ENCODE results near the gene PLCH1. TPM values are rescaled to one million over a fixed set of nuclear protein-coding genes. Genes with fewer than 3 reads are reported as not detected.

PLCH1 gene
- polyA plus RNA-seq, 1 experiment, result 0.04 TPM

DNA sequence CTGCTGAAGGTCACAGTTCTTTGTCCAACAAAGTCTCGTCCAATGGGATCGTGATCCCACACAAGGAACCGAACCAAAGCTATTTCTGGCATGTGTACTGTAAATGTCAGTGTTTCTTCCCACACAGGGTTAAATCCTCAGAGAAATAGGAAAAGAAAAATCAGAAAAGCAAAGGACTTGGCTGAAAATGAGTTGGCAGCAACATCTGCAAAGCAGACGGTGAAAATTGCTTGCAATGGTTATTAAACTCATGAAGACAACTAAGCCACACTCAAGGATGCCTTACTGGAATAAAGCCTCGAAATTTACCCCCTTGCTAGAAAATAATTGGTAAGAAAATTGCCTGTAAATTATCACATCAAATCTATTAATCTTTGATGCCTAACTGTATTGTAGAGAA lies 256.2 kb downstream of the PLCH1 start:
- Histone ChIP-seq H3K4me3 (ENCODE audit: low read depth, low read length) (no peak overlapping the region), H3K9me3 (ENCODE audit: control insufficient read depth, insufficient read depth, low read length) (no peaks in the 10 kb centered on the region), H3K27ac (ENCODE audit: low read depth, low read length) (no peak overlapping the region), H3K27me3 (ENCODE audit: control insufficient read depth, insufficient read depth, low read length) (no peaks in the 10 kb centered on the region)
- POLR2A ChIA-PET, result no interaction called here
- DNase-seq (ENCODE audit: low read depth, low spot score), result no peak
- TF ChIP-seq, protein P1, sequence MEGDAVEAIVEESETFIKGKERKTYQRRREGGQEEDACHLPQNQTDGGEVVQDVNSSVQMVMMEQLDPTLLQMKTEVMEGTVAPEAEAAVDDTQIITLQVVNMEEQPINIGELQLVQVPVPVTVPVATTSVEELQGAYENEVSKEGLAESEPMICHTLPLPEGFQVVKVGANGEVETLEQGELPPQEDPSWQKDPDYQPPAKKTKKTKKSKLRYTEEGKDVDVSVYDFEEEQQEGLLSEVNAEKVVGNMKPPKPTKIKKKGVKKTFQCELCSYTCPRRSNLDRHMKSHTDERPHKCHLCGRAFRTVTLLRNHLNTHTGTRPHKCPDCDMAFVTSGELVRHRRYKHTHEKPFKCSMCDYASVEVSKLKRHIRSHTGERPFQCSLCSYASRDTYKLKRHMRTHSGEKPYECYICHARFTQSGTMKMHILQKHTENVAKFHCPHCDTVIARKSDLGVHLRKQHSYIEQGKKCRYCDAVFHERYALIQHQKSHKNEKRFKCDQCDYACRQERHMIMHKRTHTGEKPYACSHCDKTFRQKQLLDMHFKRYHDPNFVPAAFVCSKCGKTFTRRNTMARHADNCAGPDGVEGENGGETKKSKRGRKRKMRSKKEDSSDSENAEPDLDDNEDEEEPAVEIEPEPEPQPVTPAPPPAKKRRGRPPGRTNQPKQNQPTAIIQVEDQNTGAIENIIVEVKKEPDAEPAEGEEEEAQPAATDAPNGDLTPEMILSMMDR (IDR thresholded peaks at IDR 0.05; ENCODE audit: low read depth, low read length), result no peak
- CTCF ChIA-PET, result interaction anchor here (0.5 kb wide), 1 partner anchor 106 kb away, joined by 3 read pairs; no protein-coding TSS in a partner anchor

DNA sequence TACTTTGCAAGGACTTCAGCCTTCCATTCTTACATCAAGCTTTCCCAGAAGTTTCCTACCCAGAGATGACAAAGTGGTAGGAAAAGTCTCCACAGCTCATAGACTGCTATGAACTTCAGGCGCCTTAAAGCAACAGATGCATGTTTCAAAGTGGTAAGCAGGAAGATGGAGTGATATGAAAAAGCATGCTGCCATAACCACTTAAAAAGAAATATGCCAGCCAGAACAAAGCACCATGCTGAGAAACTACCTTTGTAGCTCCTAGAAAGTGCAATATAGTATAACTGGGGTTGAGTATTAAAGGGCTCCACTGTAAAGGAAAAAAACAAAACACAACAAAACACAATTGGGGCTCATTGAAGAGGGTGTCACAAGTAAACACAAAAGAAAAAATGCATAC lies 259.0 kb downstream of the PLCH1 start:
- TF ChIP-seq, protein P1 (IDR thresholded peaks at IDR 0.05; ENCODE audit: low read depth, low read length), result no peak
- H3K9me3 ChIP-seq (ENCODE audit: control insufficient read depth, insufficient read depth, low read length), result no peaks in the 10 kb centered on the region
- H3K4me3 ChIP-seq (ENCODE audit: low read depth, low read length), result no peak overlapping the region
- H3K27ac ChIP-seq (ENCODE audit: low read depth, low read length), result no peak overlapping the region
- no peak for DNase-seq (ENCODE audit: low read depth, low spot score)
- CTCF ChIA-PET, result no interaction called here
- no peaks in the 10 kb centered on the region for H3K27me3 ChIP-seq (ENCODE audit: control insufficient read depth, insufficient read depth, low read length)
- POLR2A ChIA-PET, result no interaction called here

DNA sequence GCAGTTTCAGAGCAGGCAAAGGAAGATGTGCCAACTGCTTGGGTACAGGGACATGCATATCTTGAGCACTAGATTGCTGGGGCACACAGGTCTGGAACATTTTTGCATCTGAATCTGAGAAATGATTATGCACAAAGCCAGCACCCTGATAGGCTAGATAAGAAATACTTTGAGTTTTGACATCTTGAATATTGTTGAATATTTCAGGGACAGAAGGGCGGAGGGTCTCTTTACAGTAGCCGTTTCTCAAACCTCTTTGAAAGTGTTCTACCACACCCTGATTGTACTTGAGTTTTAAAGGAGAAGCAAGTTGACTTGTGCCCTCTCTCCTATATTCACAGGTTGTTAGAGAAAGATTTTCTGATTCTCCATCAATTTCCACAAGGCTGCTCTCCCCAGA lies 263.3 kb downstream of the PLCH1 start:
- no peaks in the 10 kb centered on the region for H3K27me3 ChIP-seq (ENCODE audit: control insufficient read depth, insufficient read depth, low read length)
- no peak overlapping the region for H3K4me3 ChIP-seq (ENCODE audit: low read depth, low read length)
- H3K27ac ChIP-seq (ENCODE audit: low read depth, low read length), result no peak overlapping the region
- DNase-seq (ENCODE audit: low read depth, low spot score), result no peak
- no peaks in the 10 kb centered on the region for H3K9me3 ChIP-seq (ENCODE audit: control insufficient read depth, insufficient read depth, low read length)
- ChIA-PET CTCF (no interaction called here), POLR2A (no interaction called here)
- TF ChIP-seq, protein P1 (IDR thresholded peaks at IDR 0.05; ENCODE audit: low read depth, low read length), result no peak

DNA sequence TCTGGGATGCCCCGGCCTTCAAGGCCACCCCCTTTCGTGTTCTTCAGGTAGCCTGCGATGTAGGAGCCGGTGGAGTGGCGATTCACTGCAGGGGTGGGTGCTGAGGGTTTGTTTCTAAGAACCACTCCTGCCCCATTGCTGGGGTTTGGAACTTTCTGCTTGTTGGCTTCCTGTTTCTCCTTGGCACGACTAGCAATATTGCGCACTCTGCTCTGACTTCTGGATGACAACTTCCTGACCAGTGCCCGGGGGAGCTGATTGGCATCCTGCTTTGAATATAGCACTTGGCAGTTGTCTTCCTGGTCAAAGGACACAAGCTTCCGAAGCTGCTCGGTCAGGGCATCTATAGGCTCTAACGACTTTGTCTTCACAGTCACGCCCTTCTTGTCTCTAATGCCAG lies 263.8 kb downstream of the PLCH1 start:
- POLR2A ChIA-PET, result no interaction called here
- TF ChIP-seq, protein P1 (IDR thresholded peaks at IDR 0.05; ENCODE audit: low read depth, low read length), result no peak
- CTCF ChIA-PET, result no interaction called here

DNA sequence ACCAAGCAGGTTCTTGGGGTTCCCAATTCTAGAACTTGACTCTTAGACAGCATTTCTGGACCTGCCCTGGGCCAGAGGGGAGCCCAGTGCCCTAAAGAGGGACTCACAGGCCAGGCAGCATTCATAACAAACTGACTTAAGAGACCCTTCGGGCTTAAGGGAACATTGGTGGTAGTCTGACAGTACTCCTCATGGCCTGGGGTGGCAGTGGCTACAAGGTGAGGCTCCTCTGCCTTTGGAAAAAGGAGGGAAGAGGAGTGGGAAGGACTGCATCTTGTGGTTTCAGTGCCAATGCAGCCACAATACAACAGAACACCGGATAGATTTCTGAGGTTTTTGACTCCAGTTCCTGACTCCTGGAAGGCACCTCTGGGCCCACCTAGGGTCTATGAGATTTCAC lies 279.2 kb downstream of the PLCH1 start:
- Histone ChIP-seq H3K27me3 (ENCODE audit: control insufficient read depth, insufficient read depth, low read length) (no peaks in the 10 kb centered on the region), H3K9me3 (ENCODE audit: control insufficient read depth, insufficient read depth, low read length) (peaks cover 9% of the 10 kb centered on the region), H3K4me3 (ENCODE audit: low read depth, low read length) (no peak overlapping the region), H3K27ac (ENCODE audit: low read depth, low read length) (no peak overlapping the region)
- TF ChIP-seq, protein P1 (IDR thresholded peaks at IDR 0.05; ENCODE audit: low read depth, low read length), result no peak
- CTCF ChIA-PET, result no interaction called here
- POLR2A ChIA-PET, result no interaction called here
- DNase-seq (ENCODE audit: low read depth, low spot score), result no peak

More for the DNA sequence above, 263.8 kb downstream of the PLCH1 start:
- no peak for DNase-seq (ENCODE audit: low read depth, low spot score)
- H3K27me3 ChIP-seq (ENCODE audit: control insufficient read depth, insufficient read depth, low read length), result no peaks in the 10 kb centered on the region
- no peaks in the 10 kb centered on the region for H3K9me3 ChIP-seq (ENCODE audit: control insufficient read depth, insufficient read depth, low read length)
- no peak overlapping the region for H3K4me3 ChIP-seq (ENCODE audit: low read depth, low read length)
- H3K27ac ChIP-seq (ENCODE audit: low read depth, low read length), result no peak overlapping the region
